Kidney epithelial cell (primary cell): Measurements from ENCODE around the gene TTLL12. TPM values are rescaled to one million over a fixed set of nuclear protein-coding genes. Genes with fewer than 3 reads are reported as not detected.
"Not testable (repeated sequence)": the region's sequence is repeated elsewhere in the genome, so short reads cannot be mapped to it uniquely, and the experiment has no call there.

ENCODE experiments used
- DNase-seq: peaks from one replicate; pipeline ENCODE4 v3.0.0-alpha.2; 2010; ENCODE audit warnings: low read depth
- H3K27me3 ChIP-seq: 2 replicates; pipeline ENCODE4 v1.6.0; 2011; ENCODE audit warnings: low read length; ENCODE audit not compliant: control insufficient read depth, insufficient read depth
- H3K36me3 ChIP-seq: 2 replicates; pipeline ENCODE4 v1.5.1; 2011; ENCODE audit warnings: low read length; ENCODE audit not compliant: control insufficient read depth, insufficient read depth
- H3K4me3 ChIP-seq: 2 replicates; pipeline ENCODE4 v1.5.1; 2011; ENCODE audit warnings: low read depth, mild to moderate bottlenecking, control low read depth, low read length
- total RNA-seq: library from RNA; depleted of rRNA; stranded (reverse); fragments of >200 nt; gene quantifications from 2 replicates; pipeline ENCODE4 v1.2.3, GENCODE V29; 2015
- TF ChIP-seq, protein P1 (sequence below): IDR thresholded peaks from 2 replicates; pipeline ENCODE4 v1.5.1; 2011; ENCODE audit warnings: mild to moderate bottlenecking, moderate library complexity, low read length, control low read depth, inconsistent platforms; ENCODE audit not compliant: insufficient read depth, poor library complexity, severe bottlenecking

Gene TTLL12
- total RNA-seq, 1 donor from 2014 or later = 46.2 TPM

DNA sequence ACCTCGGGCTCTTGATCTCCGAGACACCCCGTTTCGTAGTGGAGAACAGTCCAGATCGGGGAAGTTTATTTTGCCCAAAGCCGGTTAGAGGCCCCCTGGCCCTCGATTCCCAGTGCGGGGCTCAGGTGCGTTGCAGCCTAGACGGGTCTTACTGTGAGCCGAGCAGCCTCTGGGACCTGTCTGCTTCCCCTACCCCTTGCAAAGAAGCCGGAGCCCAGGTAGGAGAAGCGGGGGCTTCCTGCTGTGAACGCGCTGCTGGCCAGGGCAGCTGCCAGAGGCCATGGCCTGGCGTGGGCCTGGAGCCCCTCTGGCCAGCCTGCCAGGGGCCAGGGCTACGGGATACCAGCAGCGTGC is 35.0 kb downstream of the TTLL12 start:
- Histone ChIP-seq H3K27me3 (no peaks in the 10 kb centered on the region), H3K4me3 (peak overlapping the region; percentile 76), H3K36me3 (no peaks in the 10 kb centered on the region)
- TF ChIP-seq, protein P1, sequence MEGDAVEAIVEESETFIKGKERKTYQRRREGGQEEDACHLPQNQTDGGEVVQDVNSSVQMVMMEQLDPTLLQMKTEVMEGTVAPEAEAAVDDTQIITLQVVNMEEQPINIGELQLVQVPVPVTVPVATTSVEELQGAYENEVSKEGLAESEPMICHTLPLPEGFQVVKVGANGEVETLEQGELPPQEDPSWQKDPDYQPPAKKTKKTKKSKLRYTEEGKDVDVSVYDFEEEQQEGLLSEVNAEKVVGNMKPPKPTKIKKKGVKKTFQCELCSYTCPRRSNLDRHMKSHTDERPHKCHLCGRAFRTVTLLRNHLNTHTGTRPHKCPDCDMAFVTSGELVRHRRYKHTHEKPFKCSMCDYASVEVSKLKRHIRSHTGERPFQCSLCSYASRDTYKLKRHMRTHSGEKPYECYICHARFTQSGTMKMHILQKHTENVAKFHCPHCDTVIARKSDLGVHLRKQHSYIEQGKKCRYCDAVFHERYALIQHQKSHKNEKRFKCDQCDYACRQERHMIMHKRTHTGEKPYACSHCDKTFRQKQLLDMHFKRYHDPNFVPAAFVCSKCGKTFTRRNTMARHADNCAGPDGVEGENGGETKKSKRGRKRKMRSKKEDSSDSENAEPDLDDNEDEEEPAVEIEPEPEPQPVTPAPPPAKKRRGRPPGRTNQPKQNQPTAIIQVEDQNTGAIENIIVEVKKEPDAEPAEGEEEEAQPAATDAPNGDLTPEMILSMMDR = no peak
- no peak for DNase-seq

DNA sequence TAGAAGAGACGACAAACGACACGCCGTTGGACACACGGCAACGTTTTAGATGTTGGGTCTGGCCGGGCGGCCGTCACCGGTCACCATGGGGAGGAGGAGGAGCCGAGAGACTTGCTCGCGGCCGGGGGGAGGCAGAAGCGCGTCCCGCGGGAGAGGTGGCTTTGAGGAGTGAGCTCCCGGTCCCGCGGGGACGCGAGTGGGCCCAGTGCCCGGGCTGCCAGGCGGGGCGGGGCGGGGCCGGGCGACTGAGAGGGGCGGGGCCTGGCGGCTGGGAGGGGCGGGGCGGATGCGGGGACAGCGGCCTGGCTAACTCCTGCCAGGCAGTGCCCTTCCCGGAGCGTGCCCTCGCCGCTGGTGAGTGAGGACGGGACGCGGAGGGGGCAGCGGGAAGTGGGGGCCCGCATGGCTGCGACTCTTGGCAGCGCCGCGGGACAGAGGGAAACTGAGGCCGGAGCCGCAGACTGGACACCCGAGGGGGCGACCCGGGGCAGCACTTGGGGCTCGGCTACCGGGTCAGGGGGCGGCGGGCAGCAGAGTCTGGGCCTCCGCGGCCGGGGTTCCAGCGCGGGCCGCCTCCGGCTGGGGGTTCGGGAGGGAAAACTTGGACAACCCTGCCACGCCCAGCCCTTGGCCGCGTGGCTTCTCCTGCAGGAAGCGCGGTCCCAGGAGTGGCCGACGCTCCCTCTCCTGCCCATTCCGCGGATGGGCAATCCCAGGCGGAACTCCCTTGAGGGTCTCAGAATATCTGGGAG is 35.5 kb downstream of the TTLL12 start, which contains the start of gene TSPO:
Gene TSPO, plus strand, starts transcription at position 309 of the 752 bp plus-strand sequence. CDS start 7,680 bp downstream, outside the sequence.
- TF ChIP-seq, protein P1 = no peak
- Histone ChIP-seq H3K4me3 (peak within 1 kb of the TSS; percentile 76), H3K36me3 (no peaks in the 10 kb centered on the region), H3K27me3 (no peaks in the 10 kb centered on the region)
- no peak for DNase-seq

DNA sequence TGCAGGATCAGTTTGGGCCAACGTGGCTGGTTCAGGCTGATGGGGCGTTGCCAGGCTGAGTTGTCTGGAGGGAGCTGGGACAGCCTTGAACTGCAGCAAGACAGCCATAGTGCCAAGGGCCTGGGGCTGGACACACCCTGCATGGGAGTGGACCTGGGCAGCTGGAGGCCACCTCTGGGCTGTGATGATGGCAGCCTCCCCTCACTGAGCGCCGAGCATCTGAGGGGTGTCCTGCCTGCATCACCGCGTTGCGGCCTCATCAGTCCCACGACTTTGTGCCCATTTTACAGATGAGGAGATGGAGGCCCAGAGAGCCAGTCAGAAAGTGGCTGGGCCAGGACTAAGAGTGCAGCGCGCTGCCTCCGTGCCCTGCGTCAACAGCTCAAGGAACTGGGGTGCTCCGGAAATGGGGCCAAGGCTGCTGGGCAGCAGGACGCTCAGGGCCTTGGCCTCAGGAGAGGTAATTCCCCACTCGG is 36.2 kb downstream of the TTLL12 start:
- DNase-seq = no peak
- no peaks in the 10 kb centered on the region for H3K36me3 ChIP-seq
- TF ChIP-seq, protein P1 = no peak
- no peaks in the 10 kb centered on the region for H3K27me3 ChIP-seq
- H3K4me3 ChIP-seq = peak overlapping the region; percentile 76

DNA sequence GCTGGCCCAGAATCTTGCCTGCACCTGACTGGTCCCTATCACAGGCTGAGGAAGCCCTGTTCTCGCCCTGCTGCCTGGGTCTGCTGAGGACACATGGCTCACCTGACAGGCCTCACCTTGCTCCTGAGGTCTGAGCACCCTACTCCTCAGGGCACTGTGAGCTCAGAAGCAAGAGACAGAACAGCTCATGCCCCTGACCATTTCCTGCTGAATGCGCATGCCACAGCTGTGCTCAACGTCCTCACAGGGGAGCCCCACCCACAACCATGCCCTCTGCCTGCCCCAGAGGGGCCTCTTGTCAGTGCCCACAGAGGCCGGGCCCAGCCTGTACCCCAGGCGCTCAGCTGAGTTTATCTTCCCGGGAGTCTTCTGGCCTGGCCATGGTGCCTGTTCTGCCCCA is 38.4 kb downstream of the TTLL12 start:
- Histone ChIP-seq H3K4me3 (no peak overlapping the region), H3K36me3 (no peaks in the 10 kb centered on the region), H3K27me3 (no peaks in the 10 kb centered on the region)
- no peak for DNase-seq
- TF ChIP-seq, protein P1 = no peak

DNA sequence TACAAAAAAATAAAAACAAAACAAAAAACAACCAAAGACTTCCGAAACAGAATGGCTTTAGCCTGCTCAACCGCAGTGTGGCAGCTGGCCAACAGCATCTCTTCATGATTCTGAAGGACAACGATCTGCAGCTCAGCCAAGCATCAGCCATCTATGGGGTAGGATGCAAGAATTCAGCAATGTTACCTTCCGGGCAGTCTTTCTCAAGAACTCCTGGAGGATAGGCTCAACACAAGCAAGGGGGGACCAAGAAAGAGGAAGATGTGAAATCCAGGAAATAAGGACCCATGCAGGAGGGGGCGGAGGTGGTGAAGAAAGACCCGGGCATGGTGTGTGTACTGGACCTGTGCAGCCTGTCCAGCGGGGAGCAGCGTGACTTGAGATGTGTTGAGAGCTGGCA is 39.1 kb downstream of the TTLL12 start:
- Histone ChIP-seq H3K36me3 (no peaks in the 10 kb centered on the region), H3K27me3 (no peaks in the 10 kb centered on the region), H3K4me3 (no peak overlapping the region)
- TF ChIP-seq, protein P1 = no peak
- no peak for DNase-seq

DNA sequence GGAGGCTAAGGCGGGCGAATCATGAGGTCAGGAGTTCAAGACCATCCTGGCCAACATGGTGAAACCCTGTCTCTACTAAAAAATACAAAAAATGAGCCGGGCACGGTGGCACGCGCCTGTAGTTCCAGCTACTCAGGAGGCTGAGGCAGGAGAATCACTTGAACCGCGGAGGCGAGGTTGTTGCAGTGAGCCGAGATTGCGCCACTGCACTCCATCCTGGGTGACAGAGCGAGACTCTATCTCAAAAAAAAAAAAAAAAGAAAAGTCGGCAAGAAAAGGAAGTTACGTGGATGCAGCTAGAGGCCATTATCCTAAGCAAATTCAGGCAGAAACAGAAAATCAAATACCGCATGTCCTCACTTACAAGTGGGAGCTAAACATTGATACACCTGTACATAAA is 40.6 kb downstream of the TTLL12 start:
- not testable (repeated sequence) for H3K4me3 ChIP-seq, H3K27me3 ChIP-seq, H3K36me3 ChIP-seq, DNase-seq

DNA sequence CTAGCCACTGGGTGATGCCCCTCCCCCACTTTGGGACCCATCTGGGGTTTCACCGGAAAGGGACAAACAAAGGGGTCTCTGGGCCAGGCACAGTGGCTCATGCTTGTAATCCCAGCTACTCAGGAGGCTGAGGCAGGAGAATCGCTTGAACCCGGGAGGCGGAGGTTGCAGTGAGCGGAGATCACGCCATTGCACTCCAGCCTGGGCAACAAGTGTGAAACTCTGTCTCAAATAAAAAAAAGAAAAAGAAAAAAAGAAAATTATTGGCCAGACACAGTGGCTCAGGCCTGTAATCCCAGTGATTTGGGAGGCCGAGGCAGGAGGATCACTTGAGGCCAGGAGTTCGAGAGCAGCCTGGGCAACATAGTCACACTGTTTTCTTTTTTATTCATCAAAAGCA is 41.6 kb downstream of the TTLL12 start:
- not testable (repeated sequence) for H3K27me3 ChIP-seq, DNase-seq, H3K36me3 ChIP-seq, H3K4me3 ChIP-seq
